Small intestine (tissue), 7 donors: ENCODE results near the gene PIK3AP1. TPM values are rescaled to one million over a fixed set of nuclear protein-coding genes. Genes with fewer than 3 reads are reported as not detected.
A peak's percentile ranks its signal among the peaks of the same experiment; 100 is the strongest.
"Not testable (repeated sequence)": the region's sequence is repeated elsewhere in the genome, so short reads cannot be mapped to it uniquely, and the experiment has no call there.

ENCODE experiments used
- DNase-seq, 2 donors: peaks; one replicate each; pipeline versions ENCODE4 v3.0.0 to v3.0.0-alpha.2; 2013
- FAIRE-seq: peaks from 2 replicates; lab custom pipeline; 2012; peaks lifted over from hg19 to GRCh38; lab: Jason Lieb, UNC
- H3K27ac ChIP-seq, 3 donors: one replicate each; pipeline ENCODE4 v1.5.1; 2013; ENCODE audit warnings: low read length in 2 of 3, mild to moderate bottlenecking in 2 of 3, control low read depth in 1 of 3, inconsistent platforms in 1 of 3, low read depth in 1 of 3, moderate library complexity in 1 of 3
- H3K27me3 ChIP-seq, 3 donors: one replicate each; pipeline ENCODE4 v1.6.1; 2013; ENCODE audit warnings: low read length in 3 of 3, inconsistent platforms in 1 of 3; ENCODE audit not compliant: control insufficient read depth in 3 of 3, insufficient read depth in 3 of 3
- H3K36me3 ChIP-seq, 3 donors: one replicate each; pipeline ENCODE4 v1.6.1; 2013; ENCODE audit warnings: low read length in 3 of 3, inconsistent platforms in 1 of 3, low read depth in 1 of 3, mild to moderate bottlenecking in 1 of 3, moderate library complexity in 1 of 3; ENCODE audit not compliant: control insufficient read depth in 3 of 3, insufficient read depth in 2 of 3
- H3K4me1 ChIP-seq, 3 donors: one replicate each; pipeline ENCODE4 v1.6.1; 2013; ENCODE audit warnings: low read length in 2 of 3, inconsistent platforms in 1 of 3, low read depth in 1 of 3, mild to moderate bottlenecking in 1 of 3, moderate library complexity in 1 of 3; ENCODE audit not compliant: control insufficient read depth in 3 of 3, insufficient read depth in 2 of 3
- H3K4me3 ChIP-seq, 3 donors: one replicate each; pipeline ENCODE4 v1.5.1; 2013; ENCODE audit warnings: low read length in 3 of 3, control low read depth in 1 of 3, inconsistent platforms in 1 of 3, low read depth in 1 of 3, mild to moderate bottlenecking in 1 of 3, moderate library complexity in 1 of 3
- H3K9me3 ChIP-seq, 2 donors: one replicate each; pipeline ENCODE4 v1.6.1; 2013; ENCODE audit warnings: low read depth in 1 of 2, low read length in 1 of 2; ENCODE audit not compliant: control insufficient read depth in 2 of 2, insufficient read depth in 1 of 2
- WGBS, 3 donors: extraction: QIAGEN DNeasy Blood & Tissue Kit; methylation state at CpG; one replicate each; pipeline ENCODE4 v1.1.7; 2013; 5-methylcytosine and 5-hydroxymethylcytosine counted together
- polyA plus RNA-seq, 4 donors: library from polyadenylated mRNA; stranded (reverse) in 3 of 4; unstranded in 1 of 4; fragments of 200-250 nt in 3 of 4; fragments of 120-200 nt in 1 of 4; gene quantifications; one replicate each; pipeline versions ENCODE4 v1.2.1 to v1.2.3, GENCODE V29; 2013
- donor health status: healthy with polysubstance abuse.
- donor health status: control.
- donor health status: control.
- donor health status: Bipolar disorder and iron deficiency.
- donor health status: healthy.

Gene PIK3AP1
- polyA plus RNA-seq, 4 donors, result 5.6 to 9.2 (median 6.6) TPM

DNA sequence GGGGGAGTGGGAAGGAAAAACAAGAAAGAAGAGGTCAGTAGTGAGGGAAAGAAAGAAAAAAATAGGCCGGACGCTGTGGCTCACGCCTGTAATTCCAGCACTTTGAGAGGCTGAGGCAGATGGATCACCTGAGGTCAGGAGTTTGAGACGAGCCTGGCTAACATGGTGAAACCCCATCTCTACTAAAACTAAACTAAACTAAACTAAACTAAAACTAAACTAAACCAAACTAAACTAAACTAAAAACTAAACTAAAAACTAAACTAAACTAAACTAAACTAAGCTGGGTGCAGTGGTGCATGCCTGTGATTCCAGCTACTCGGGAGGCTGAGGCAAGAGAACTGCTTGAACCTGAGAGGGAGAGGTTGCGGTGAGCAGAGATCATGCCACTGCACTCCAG is 22.0 kb downstream of the PIK3AP1 start:
- not testable (repeated sequence) for H3K9me3 ChIP-seq, H3K4me3 ChIP-seq, H3K27me3 ChIP-seq, H3K4me1 ChIP-seq, FAIRE-seq, DNase-seq, H3K36me3 ChIP-seq, H3K27ac ChIP-seq
- WGBS, 3 donors, result 86 to 91% (median 89%) methylated on average over 6 of the region's 6 CpGs

DNA sequence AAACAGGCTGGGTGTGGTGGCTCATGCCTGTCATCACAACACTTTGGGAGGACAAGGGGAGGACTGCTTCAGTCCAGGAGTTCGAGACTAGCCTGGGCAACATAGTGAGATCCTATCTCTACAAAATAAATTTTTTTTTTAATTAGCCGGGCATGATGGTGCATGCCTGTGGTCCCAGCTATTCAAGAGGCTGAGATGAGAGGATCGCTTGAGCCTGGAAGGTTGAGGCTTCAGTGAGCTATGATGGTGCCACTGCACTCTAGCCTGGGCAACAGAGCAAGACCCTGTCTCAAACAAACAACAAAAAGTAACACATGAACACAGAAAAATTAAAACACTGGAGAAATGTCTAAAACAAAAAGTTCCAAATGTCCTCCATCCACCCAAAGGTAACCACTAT is 22.9 kb downstream of the PIK3AP1 start:
- 90 to 95% (median 92%) methylated on average over 3 of the region's 3 CpGs for WGBS, 3 donors
- H3K4me1 ChIP-seq, result no peaks in the 10 kb centered on the region
- DNase-seq, result no peak
- no peaks in the 10 kb centered on the region for H3K9me3 ChIP-seq
- no peak for FAIRE-seq
- no peaks in the 10 kb centered on the region for H3K36me3 ChIP-seq
- no peak overlapping the region for H3K4me3 ChIP-seq
- H3K27me3 ChIP-seq, result no peaks in the 10 kb centered on the region
- H3K27ac ChIP-seq, result no peak overlapping the region

DNA sequence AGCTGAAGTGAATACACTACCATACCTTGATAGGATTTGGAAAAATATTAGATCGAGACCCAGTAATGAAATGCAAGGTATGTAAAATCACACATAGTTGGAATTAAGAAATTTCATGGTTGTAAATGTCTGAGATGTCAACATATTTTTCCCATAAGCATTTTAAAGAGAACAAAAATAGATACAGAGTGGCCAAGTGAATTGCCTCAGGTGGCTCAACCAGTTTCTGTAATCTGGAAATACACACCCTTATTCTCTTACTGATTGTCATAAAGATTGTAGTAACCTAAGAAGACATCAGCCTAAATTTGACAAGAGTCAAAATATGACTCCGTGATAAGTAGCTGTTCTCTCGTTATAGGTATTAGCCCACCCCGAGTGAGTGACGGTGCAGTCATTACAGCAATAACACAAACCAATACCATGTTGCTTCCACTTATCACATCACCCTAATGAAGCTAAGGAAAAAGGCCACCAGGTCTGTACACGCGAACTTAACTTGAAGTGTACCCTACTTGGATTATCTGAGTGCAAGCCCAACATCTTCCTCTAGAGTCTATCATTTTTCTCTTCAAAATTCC is 23.4 kb downstream of the PIK3AP1 start:
- Histone ChIP-seq H3K9me3 (no peaks in the 10 kb centered on the region), H3K36me3 (no peaks in the 10 kb centered on the region), H3K27me3 (no peaks in the 10 kb centered on the region), H3K4me3 (no peak overlapping the region), H3K27ac (no peak overlapping the region), H3K4me1 (no peaks in the 10 kb centered on the region)
- no peak for DNase-seq
- no peak for FAIRE-seq
- WGBS, 3 donors, result 88 to 90% (median 90%) methylated on average over 7 of the region's 7 CpGs

DNA sequence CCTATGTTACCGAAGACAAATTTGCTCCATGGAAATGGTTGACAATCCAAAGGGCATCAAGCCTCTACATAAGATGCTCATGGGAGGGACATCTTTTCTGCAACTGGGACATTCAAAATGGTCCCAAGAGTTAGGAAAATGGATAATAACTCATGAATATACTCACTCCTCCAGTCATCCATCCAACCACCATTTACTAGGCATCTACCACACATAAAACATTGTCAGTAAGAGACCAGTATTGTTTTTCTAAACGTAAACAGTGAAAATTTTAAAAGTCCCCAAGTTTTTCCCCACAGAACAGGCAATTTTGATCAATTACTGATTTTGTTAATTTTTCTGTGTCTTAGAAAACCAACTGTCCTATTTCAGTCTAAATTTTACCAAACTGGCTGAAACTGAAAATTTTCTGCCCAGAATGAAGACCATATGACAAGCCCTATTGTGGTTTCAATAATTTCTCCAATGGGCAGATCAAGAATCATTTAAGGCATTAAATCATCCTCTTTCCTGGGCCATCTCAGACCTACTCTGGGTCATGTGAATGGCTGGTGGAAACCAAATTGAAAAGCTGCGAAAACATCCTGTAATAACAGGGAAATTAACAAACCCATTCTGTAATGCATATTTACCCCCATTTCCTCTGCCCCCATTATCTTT is 24.2 kb downstream of the PIK3AP1 start:
- Histone ChIP-seq H3K27me3 (no peaks in the 10 kb centered on the region), H3K36me3 (no peaks in the 10 kb centered on the region), H3K4me1 (no peaks in the 10 kb centered on the region), H3K27ac (peak overlapping the region in 1 of 3 donors; percentile 20), H3K4me3 (no peak overlapping the region), H3K9me3 (no peaks in the 10 kb centered on the region)
- WGBS, 3 donors, result 62 to 69% (median 68%) methylated on average over 3 of the region's 3 CpGs
- FAIRE-seq (no peak), DNase-seq (no peak)

DNA sequence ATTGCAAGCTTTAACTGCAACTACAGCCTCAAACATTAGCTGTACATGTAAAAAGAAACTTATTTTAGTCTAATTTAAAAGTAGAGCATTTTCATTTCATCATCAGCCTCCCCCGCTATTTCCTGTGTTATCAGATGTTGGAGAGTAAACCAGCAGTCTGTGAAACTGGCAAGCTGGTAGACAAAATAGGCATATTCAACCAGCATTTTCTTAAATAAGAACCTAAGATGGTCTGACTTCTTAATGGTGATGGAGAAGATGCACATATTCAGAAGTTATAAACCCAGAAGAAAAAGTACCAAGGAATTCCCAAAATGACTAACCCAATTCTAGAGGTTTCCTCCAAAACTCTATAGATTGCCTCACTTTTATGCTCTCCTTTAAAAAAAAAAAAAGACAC is 24.9 kb downstream of the PIK3AP1 start:
- no peaks in the 10 kb centered on the region for H3K27me3 ChIP-seq

DNA sequence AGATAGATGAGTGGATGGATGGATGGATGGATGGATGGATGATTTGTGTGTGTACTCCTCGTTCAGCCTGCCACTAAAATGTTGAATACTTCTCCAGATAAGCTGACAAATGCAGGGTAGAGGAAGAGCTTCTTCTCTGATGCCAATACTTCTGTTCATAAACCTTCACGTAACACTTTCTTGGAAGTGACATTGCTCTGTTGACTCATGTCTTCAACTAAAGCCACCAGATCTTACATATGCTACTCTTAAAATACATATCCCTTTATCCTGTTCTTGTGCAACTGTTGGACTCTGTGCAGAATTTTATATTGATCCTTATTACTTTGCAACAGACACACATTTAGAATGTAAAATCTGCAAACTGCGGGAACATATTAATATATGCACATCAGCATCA is 26.9 kb downstream of the PIK3AP1 start:
- Histone ChIP-seq H3K4me3 (no peak overlapping the region), H3K27me3 (no peaks in the 10 kb centered on the region), H3K4me1 (no peaks in the 10 kb centered on the region), H3K36me3 (no peaks in the 10 kb centered on the region), H3K27ac (no peak overlapping the region), H3K9me3 (no peaks in the 10 kb centered on the region)
- 92 to 98% (median 93%) methylated on average over 3 of the region's 3 CpGs for WGBS, 3 donors
- DNase-seq, result no peak
- no peak for FAIRE-seq

More for the DNA sequence above, 24.9 kb downstream of the PIK3AP1 start:
- 50 to 84% (median 69%) methylated on average over 1 of the region's 1 CpG for WGBS, 3 donors
- FAIRE-seq (no peak), DNase-seq (no peak)
- no peak overlapping the region for H3K27ac ChIP-seq
- H3K4me1 ChIP-seq, result no peaks in the 10 kb centered on the region
- no peak overlapping the region for H3K4me3 ChIP-seq
- H3K36me3 ChIP-seq, result no peaks in the 10 kb centered on the region
- H3K9me3 ChIP-seq, result no peaks in the 10 kb centered on the region

DNA sequence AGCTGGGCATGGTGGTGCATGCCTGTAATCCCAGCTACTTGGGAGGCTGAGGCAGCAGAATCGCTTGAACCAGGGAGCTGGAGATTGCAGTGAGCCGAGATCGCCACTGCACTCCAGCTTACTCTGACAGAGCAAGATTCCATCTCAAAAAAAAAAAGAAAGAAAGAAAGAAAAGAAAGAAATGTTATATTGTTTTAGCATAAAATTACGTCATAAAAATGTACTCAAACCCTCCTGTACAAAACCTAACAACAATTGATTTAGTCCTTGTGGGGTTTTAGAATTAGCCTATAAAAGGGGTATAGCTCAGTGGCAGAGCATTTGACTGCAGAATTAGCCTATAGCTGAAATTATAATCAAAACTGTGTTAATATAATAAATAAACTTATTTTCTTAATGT is 27.9 kb downstream of the PIK3AP1 start:
- DNase-seq (no peak), FAIRE-seq (no peak)
- Histone ChIP-seq H3K4me1 (no peaks in the 10 kb centered on the region), H3K27me3 (no peaks in the 10 kb centered on the region), H3K9me3 (no peaks in the 10 kb centered on the region), H3K4me3 (no peak overlapping the region), H3K36me3 (no peaks in the 10 kb centered on the region), H3K27ac (no peak overlapping the region)
- WGBS, 3 donors, result 94 to 100% (median 96%) methylated on average over 4 of the region's 4 CpGs

DNA sequence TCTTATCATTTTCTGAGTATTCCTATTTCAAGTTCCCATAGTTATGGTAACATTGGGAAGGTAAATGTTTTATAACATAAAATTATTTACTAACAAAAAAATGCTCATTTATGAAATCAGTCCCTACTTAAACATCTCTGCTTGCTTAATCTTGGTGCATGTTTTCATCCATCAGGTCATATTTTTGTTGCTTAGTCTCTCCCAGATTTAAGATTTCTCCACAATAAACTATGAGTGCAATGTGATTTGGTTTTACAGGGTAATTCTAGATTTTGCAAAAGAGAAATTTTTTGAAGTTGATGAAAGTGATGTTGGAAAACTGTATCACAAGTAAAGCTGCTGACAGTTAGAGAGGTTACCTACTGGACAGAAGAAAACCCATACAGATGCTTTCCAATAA is 28.6 kb downstream of the PIK3AP1 start:
- FAIRE-seq, result no peak
- Histone ChIP-seq H3K36me3 (no peaks in the 10 kb centered on the region), H3K27ac (no peak overlapping the region)

More for the DNA sequence above, 28.6 kb downstream of the PIK3AP1 start:
- Histone ChIP-seq H3K9me3 (no peaks in the 10 kb centered on the region), H3K4me3 (no peak overlapping the region), H3K27me3 (no peaks in the 10 kb centered on the region), H3K4me1 (no peaks in the 10 kb centered on the region)
- no peak for DNase-seq
